ENCODE measurements around the gene SMARCAL1.

SMARCAL1 gene

DNA sequence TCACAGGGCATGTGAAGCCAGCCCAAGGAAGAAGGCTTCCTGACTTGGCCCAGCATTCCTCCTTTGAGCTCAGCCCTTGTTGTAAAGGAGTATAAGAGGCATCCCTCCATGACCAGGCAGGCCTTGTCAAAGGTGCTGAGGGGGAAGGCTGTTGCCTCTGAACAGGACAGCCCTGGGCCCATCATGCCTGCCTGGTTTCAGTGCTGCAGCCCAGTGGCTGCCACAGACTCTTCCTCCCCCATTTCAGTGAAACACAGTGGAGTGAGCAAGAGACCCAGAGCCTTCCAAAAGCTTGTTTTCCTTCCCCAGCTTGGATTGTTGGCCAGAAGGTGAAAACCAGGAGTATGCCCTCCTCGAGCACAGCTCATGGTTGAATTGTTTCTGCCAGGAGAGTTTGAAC lies 66.5 kb downstream of the SMARCAL1 start:
- Mint-ChIP-seq H3K9me3 (no peaks in the 10 kb centered on the region), H3K27ac (peak overlapping the region; percentile 38 to 39), H3K36me3 (ENCODE audit: insufficient read depth) (peaks cover 32% of the 10 kb centered on the region), H3K4me1 (ENCODE audit: low read depth in 2 of 2) (peaks cover 0 to 6% of the 10 kb centered on the region in 2 donors), H3K4me3 (no peak overlapping the region), H3K27me3 (no peaks in the 10 kb centered on the region)
- ATAC-seq (replicated peaks), result no peak
- no peak for DNase-seq

DNA sequence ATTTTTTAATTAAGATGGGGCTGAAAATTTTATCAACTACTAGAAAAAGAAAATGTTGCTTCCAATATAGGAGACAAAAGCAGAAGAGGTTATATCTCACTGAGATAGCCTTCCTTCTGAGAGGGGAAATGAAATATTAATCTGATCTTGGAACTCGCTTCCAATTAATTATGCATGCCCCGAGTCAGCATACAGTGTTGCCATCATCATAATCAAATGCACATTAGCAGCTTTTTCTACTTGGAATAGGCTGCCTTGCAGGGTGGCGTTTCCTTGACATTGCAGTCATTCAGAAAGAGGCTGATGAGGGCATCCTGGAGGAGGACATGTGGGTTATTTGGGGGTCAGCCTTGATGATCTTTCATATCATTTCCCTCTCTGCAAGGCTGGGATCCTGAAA lies 67.9 kb downstream of the SMARCAL1 start:
- H3K27ac Mint-ChIP-seq, result no peak overlapping the region
- H3K27me3 Mint-ChIP-seq, result no peaks in the 10 kb centered on the region
- no peak overlapping the region for H3K4me3 Mint-ChIP-seq
- peaks cover 0 to 4% of the 10 kb centered on the region in 2 donors for H3K4me1 Mint-ChIP-seq (ENCODE audit: low read depth in 2 of 2)
- ATAC-seq (replicated peaks), result no peak
- no peak for DNase-seq
- peaks cover 31% of the 10 kb centered on the region for H3K36me3 Mint-ChIP-seq (ENCODE audit: insufficient read depth)
- H3K9me3 Mint-ChIP-seq, result no peaks in the 10 kb centered on the region

DNA sequence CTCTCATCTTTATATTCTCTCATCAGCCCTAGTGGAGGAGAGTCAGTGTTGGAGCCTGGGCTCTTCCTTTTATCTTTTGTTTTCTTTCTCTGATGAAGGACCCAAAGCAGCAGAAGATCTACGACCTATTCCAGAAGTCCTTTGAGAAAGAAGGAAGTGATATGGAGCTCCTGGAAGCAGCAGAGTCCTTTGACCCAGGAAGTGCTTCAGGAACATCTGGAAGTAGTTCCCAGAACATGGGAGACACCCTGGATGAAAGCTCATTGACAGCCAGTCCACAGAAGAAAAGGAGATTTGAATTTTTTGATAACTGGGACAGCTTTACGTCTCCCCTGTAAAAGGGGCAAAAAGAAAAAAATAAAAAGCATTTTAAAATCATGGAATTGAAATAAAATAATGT lies 70.4 kb downstream of the SMARCAL1 start:
- ATAC-seq (replicated peaks) (no peak), DNase-seq (no peak)
- H3K27ac Mint-ChIP-seq, result no peak overlapping the region
- H3K4me3 Mint-ChIP-seq, result no peak overlapping the region
- H3K4me1 Mint-ChIP-seq (ENCODE audit: low read depth in 2 of 2), result no peaks in the 10 kb centered on the region
- no peaks in the 10 kb centered on the region for H3K9me3 Mint-ChIP-seq
- no peaks in the 10 kb centered on the region for H3K27me3 Mint-ChIP-seq
- H3K36me3 Mint-ChIP-seq (ENCODE audit: insufficient read depth), result peaks cover 26% of the 10 kb centered on the region

DNA sequence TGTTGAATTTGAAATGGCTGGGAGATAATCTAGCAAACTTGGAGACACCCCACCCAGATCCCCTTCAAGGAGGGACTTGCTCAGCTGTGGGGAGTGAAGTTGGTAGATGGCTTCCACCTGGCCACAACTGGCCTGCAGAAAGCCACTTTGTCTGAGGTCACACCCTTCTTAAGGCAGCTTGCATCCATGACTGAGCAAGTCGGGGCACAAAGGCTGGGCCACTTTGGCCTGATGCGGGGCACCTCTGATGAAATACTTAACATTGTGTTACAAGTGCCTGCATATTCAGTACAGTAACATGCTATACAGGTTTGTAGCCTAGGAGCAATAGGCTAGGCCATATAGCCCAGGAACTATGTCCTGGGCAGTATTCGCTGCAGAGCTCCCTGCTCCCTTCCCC lies 73.0 kb downstream of the SMARCAL1 start:
- no peak for ATAC-seq (replicated peaks)
- Mint-ChIP-seq H3K9me3 (no peaks in the 10 kb centered on the region), H3K36me3 (ENCODE audit: insufficient read depth) (peaks cover 14% of the 10 kb centered on the region), H3K4me3 (no peak overlapping the region), H3K27ac (no peak overlapping the region), H3K27me3 (no peaks in the 10 kb centered on the region), H3K4me1 (ENCODE audit: low read depth in 2 of 2) (no peaks in the 10 kb centered on the region)
- no peak for DNase-seq

DNA sequence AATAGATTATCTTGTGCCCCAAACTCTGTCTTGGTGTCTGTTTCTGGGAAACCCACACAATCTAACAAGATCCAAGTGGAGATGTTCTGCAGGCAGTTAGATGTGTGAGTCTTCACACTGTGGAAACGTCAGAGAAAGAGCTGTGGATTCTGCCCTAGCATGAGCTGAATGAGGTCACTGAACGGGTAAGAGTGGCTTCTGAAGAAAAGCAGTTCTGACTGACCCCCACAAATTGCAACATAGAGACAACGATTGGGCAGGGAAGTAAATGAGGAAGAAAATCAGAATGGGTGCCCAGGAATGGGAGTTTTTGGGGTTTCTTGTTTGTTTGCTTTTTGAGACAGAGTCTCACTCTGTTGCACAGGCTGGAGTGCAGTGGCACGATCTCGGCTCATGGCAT lies 73.5 kb downstream of the SMARCAL1 start:
- Mint-ChIP-seq H3K27me3 (no peaks in the 10 kb centered on the region), H3K4me1 (ENCODE audit: low read depth in 2 of 2) (no peaks in the 10 kb centered on the region), H3K27ac (no peak overlapping the region), H3K9me3 (no peaks in the 10 kb centered on the region), H3K36me3 (ENCODE audit: insufficient read depth) (peaks cover 14% of the 10 kb centered on the region), H3K4me3 (no peak overlapping the region)
- DNase-seq, result no peak
- ATAC-seq (replicated peaks), result no peak

DNA sequence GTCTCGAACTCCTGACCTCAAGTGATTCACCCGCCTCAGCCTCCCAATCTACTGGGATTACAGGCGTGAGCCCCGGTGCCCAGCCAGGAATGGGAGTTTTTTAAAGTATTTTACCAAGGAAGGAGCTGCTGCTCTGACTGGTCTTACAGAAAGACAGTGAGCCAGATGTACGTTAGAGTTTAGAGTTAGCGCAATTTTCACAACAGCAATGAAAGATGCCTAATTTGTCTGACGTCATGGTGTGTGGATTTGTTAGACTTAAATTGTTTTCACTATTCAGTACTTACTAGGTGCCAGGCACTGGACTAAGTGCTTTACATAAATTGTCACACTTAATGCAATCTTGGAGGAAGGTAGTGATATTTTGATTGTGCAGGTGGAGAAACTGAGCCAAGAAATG lies 74.0 kb downstream of the SMARCAL1 start:
- Mint-ChIP-seq H3K4me1 (ENCODE audit: low read depth in 2 of 2) (no peaks in the 10 kb centered on the region), H3K27me3 (no peaks in the 10 kb centered on the region), H3K36me3 (ENCODE audit: insufficient read depth) (peaks cover 12% of the 10 kb centered on the region), H3K27ac (no peak overlapping the region), H3K4me3 (no peak overlapping the region), H3K9me3 (no peaks in the 10 kb centered on the region)
- DNase-seq (no peak), ATAC-seq (replicated peaks) (no peak)

DNA sequence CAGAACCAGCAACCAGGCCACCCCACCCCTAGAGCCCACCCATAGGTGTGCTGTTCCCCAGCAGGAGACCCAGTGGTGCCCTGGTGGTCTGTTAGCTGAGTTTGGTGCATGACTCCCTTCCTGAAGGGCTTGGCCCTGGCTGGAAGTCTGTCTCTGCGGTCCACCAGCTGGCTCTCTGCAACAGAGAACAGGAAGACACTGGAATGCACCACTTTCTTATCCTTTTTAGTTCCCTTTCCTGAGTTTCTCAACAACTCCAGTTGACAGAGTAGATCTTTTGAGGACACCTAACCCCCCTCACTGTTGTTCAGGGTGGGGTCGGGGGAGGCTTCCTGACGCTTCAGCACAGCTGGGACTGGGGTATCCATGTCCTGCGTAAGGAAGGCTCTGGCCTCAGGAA lies 74.4 kb downstream of the SMARCAL1 start:
- Mint-ChIP-seq H3K4me1 (ENCODE audit: low read depth in 2 of 2) (no peaks in the 10 kb centered on the region), H3K27ac (no peak overlapping the region), H3K9me3 (no peaks in the 10 kb centered on the region), H3K4me3 (no peak overlapping the region), H3K36me3 (ENCODE audit: insufficient read depth) (peaks cover 8% of the 10 kb centered on the region), H3K27me3 (no peaks in the 10 kb centered on the region)
- DNase-seq (no peak), ATAC-seq (replicated peaks) (no peak)

DNA sequence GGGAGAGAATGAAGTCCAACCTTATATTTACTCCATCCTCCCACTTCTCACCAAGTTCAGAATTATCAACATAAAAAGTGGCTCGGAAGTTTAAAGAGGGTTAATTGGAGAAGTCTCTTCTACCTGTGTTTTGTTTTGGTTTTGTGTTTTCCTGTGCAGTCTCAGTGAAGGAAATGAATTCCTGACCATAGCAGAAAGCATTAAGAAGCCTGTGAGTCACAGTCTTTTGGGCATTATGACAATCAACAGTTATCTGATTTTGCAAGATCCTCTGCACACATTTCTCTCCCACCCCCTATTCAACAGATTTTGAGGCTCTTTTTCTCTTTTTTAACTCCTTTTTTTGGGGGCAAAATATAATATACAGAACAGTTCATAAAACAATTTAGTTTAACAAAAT lies 77.8 kb downstream of the SMARCAL1 start:
- no peak overlapping the region for H3K27ac Mint-ChIP-seq
- DNase-seq, result no peak
- H3K9me3 Mint-ChIP-seq, result no peaks in the 10 kb centered on the region

DNA sequence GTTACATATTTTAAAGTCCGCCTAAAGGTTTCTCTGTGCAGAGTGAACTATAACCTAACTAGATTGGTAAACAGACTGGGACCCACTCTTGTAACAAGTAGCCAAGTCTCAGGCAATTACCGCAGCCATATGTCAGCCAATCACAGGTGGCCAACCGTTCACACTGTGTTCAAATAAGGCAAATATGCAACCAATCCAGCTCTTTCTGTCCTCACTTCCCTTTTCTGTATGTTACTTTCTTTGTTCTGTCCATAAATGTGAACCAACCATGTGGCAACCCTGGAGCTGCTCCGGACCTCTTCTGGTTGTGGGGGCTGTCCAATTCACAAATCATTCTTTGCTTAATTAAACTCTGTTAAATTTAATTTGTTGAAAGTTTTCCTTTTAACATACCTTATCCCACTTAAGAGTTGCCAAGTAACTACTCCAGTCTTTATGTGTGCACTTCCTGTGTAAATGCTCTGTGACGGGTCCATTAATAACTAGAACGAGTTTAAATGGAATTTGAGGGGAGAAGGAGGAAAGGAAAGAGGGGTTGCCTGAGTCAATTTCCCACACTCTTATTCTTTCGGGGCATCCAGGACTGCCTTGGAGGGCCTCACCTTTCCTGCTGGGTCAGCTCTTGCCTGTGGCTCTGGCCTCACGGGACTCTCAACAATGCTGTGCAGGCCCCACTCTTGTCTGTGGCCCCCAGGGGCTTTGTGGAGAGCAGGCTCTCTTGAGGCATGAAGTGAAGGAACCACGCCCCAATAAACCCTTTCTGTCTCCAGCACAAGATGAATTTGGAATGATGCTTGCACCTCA lies 79.7 kb downstream of the SMARCAL1 start:
- Mint-ChIP-seq H3K27ac (no peak overlapping the region), H3K27me3 (no peaks in the 10 kb centered on the region), H3K4me3 (no peak overlapping the region), H3K36me3 (ENCODE audit: insufficient read depth) (no peaks in the 10 kb centered on the region), H3K9me3 (no peaks in the 10 kb centered on the region), H3K4me1 (ENCODE audit: low read depth in 2 of 2) (no peaks in the 10 kb centered on the region)
- ATAC-seq (replicated peaks) (no peak), DNase-seq (no peak)

More for the DNA sequence above, 77.8 kb downstream of the SMARCAL1 start:
- Mint-ChIP-seq H3K4me3 (no peak overlapping the region), H3K36me3 (ENCODE audit: insufficient read depth) (no peaks in the 10 kb centered on the region), H3K27me3 (no peaks in the 10 kb centered on the region), H3K4me1 (ENCODE audit: low read depth in 2 of 2) (no peaks in the 10 kb centered on the region)
- no peak for ATAC-seq (replicated peaks)

DNA sequence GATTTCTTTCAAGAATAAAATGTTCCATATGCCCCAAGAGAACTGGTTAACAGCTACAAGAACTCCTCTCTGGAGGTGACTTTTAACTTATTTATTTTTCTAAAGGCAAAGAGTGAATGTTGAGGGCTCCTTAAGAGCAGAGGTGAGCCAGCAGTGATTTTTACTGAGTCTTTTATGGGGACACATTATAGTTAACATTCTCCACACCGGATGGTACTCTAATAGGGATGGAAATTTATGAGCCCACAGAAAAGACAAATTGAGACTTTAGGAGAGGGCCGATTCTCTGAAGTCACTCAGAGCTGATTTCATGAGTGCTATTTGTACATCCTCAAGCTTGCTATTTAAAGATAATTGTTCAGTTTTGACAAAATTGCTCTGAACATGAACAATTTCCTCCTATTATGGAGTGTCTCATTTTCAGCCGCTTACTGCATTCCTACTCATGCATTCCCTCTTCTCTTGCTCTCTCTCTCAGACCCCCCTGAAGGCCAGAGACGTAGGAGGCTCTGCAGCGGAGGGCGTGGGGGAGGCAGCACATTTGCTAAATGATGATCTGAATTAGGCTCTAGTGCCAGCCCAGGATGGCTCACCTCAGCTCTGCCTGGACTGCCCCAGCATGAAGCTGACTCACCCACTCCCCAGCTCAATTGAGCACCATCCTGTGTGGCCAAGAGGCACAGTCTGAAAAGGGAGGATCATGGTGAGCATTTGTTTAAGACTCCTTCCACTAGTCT lies 80.5 kb downstream of the SMARCAL1 start:
- Mint-ChIP-seq H3K27ac (no peak overlapping the region), H3K36me3 (ENCODE audit: insufficient read depth) (no peaks in the 10 kb centered on the region), H3K9me3 (no peaks in the 10 kb centered on the region), H3K27me3 (no peaks in the 10 kb centered on the region), H3K4me3 (no peak overlapping the region), H3K4me1 (ENCODE audit: low read depth in 2 of 2) (peaks cover 2 to 6% of the 10 kb centered on the region in 2 donors)
- DNase-seq (no peak), ATAC-seq (replicated peaks) (no peak)

DNA sequence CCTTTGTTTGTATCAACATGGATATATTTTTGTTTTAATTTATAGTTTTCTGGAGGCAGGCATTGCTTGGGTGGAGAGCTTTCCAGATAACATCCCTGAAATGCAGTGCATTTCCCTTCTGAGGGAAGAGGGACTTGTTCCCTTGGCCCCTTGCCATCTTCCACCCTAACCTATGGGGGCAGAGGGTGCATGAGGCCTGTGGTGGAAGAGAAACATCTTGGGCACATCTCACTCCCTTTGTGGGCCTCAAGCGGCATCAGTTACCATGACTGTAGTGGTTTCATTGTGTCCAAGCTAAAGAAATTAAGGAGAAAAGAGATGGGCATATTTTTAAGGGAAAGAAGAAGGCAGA lies 81.0 kb downstream of the SMARCAL1 start:
- Mint-ChIP-seq H3K4me3 (no peak overlapping the region), H3K27me3 (no peaks in the 10 kb centered on the region), H3K36me3 (ENCODE audit: insufficient read depth) (peaks cover 1% of the 10 kb centered on the region), H3K9me3 (no peaks in the 10 kb centered on the region), H3K4me1 (ENCODE audit: low read depth in 2 of 2) (peaks cover 7 to 12% of the 10 kb centered on the region in 2 donors), H3K27ac (no peak overlapping the region)
- ATAC-seq (replicated peaks) (no peak), DNase-seq (no peak)

DNA sequence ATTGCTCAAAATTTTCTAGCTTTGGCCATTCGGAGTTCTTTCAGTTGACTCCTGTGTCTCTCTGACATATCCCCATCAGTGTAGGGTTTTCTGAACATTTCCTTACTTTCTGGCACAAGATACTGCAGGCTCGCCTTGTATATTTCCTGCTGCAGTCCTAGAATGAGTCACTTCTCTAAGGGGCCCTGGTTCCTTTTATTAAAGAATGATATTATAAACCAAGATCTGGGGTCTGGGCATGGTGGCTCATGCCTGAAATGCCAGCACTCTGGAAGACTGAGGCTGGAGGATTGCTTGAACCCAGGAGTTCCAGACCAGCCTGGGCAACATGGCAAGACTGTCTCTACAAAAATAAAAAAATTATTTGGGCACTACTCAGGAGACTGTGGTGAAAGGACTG lies 83.4 kb downstream of the SMARCAL1 start:
- peaks cover 24 to 27% of the 10 kb centered on the region in 2 donors for H3K4me1 Mint-ChIP-seq (ENCODE audit: low read depth in 2 of 2)

DNA sequence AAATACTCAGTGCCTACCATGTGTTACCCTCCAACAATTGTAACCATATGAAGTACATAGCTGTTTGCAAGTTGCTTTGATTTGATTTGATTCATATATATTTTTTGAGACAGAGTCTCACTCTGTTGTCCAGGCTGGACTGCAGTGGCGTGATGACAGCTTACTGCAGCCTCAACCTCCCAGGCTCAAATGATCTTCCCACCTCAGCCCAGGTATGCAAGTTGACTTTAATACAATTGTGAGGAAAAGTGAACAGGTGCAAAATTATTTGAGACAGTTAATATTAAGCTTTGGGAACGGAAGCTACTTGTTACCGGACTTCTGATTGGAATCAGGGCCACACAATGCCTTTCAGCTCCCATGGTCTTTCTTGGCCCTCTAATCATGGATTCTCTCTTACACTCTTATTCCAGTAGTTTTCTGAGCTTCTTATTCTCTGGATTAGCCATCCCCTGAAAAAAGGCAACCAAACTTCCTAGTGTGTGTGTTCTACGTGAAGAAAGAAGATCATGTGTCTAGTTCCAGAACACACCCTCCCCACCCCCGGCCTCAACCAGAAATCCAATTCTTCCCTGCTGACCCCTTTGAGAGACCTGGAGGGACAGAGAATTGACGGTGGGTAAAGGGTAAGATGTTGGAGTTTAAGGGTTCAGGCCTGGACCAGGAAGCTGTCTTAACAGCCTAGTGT lies 85.2 kb downstream of the SMARCAL1 start:
- Mint-ChIP-seq H3K36me3 (ENCODE audit: insufficient read depth) (peaks cover 43% of the 10 kb centered on the region), H3K27me3 (no peaks in the 10 kb centered on the region), H3K4me1 (ENCODE audit: low read depth in 2 of 2) (peaks cover 29 to 32% of the 10 kb centered on the region in 2 donors), H3K27ac (peak overlapping the region; percentile 97 to 98), H3K4me3 (peak overlapping the region; percentile 97 to 98), H3K9me3 (no peaks in the 10 kb centered on the region)
- ATAC-seq (replicated peaks) (no peak), DNase-seq (no peak)

More for the DNA sequence above, 83.4 kb downstream of the SMARCAL1 start:
- ATAC-seq (replicated peaks) (no peak), DNase-seq (no peak)
- Mint-ChIP-seq H3K4me3 (no peak overlapping the region), H3K27ac (no peak overlapping the region), H3K36me3 (ENCODE audit: insufficient read depth) (peaks cover 25% of the 10 kb centered on the region), H3K27me3 (no peaks in the 10 kb centered on the region), H3K9me3 (no peaks in the 10 kb centered on the region)

DNA sequence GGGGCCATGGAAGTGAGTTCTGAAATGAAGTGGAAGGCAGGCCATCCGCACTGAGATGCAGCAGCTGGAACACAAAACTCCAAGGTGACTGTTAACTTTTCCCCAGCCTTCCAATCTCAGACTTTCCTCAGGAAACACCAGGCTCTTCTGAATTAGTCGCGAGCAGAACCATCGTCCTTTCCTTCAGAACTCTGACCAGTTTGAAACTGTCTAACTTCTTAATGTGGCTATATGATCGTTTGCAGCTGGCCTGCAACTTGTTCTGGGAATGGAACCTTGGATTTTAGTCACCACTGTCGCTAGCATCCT lies 85.7 kb downstream of the SMARCAL1 start:
- H3K4me3 Mint-ChIP-seq, result peak overlapping the region; percentile 97 to 98
- H3K36me3 Mint-ChIP-seq (ENCODE audit: insufficient read depth), result peaks cover 48% of the 10 kb centered on the region

More for the DNA sequence above, 85.7 kb downstream of the SMARCAL1 start:
- Mint-ChIP-seq H3K4me1 (ENCODE audit: low read depth in 2 of 2) (peaks cover 32 to 33% of the 10 kb centered on the region in 2 donors), H3K9me3 (no peaks in the 10 kb centered on the region), H3K27ac (peak overlapping the region; percentile 97 to 98), H3K27me3 (no peaks in the 10 kb centered on the region)
- DNase-seq, result no peak
- no peak for ATAC-seq (replicated peaks)

Data from effector memory CD8-positive, alpha-beta T cell (primary cell).